ENCODE measurements around the gene SLC51B.

- no peak for TF ChIP-seq POLR2A (IDR thresholded peaks at IDR 0.05; ENCODE audit: low read length)
- TF ChIP-seq GATA1 (IDR thresholded peaks at IDR 0.05; ENCODE audit: low read depth, low read length) = no peak
Observed at GRCh38 chr15:65059931-65060596, 14.9 kb downstream of the SLC51B start.

Data from erythroblast (primary cell).